HG02571 (cell line): ENCODE results near the gene REX1BD.

ENCODE experiments used
- ATAC-seq: cut with Tn5 transposase; IDR thresholded peaks from one replicate; pipeline ENCODE4 v1.9.1; 2021; ENCODE audit warnings: mild to moderate bottlenecking, moderate library complexity; ENCODE audit not compliant: unreplicated experiment

The REX1BD gene

GRCh38 chr19:18612051-18612771, 23.6 kb downstream of the REX1BD start:
- ATAC-seq = no peak

- ATAC-seq = no peak
These were observed 24.4 kb downstream of the REX1BD start, which contains the start of gene TMEM59L for GRCh38 chr19:18612772-18613588. TMEM59L (plus strand) TSS chr19:18612870; CDS start chr19:18612959, 89 bp downstream.

GRCh38 chr19:18613589-18614234, 25.1 kb downstream of the REX1BD start:
- ATAC-seq = no peak

GRCh38 chr19:18616023-18616422, 27.4 kb downstream of the REX1BD start:
- ATAC-seq = no peak

GRCh38 chr19:18617562-18617961, 29.0 kb downstream of the REX1BD start:
- ATAC-seq = no peak

GRCh38 chr19:18618236-18618635, 29.6 kb downstream of the REX1BD start:
- ATAC-seq = no peak

- no peak for ATAC-seq
These were observed 31.7 kb downstream of the REX1BD start for GRCh38 chr19:18620311-18620710.

GRCh38 chr19:18620902-18621301, 32.3 kb downstream of the REX1BD start:
- ATAC-seq = no peak

GRCh38 chr19:18626906-18627305, 38.3 kb downstream of the REX1BD start:
- no peak for ATAC-seq

- no peak for ATAC-seq
These were observed 40.8 kb downstream of the REX1BD start for GRCh38 chr19:18629166-18630088.

GRCh38 chr19:18633321-18633720, 44.7 kb downstream of the REX1BD start:
- no peak for ATAC-seq

GRCh38 chr19:18634612-18635297, 46.2 kb downstream of the REX1BD start:
- no peak for ATAC-seq

GRCh38 chr19:18635831-18636182, 47.2 kb downstream of the REX1BD start:
- no peak for ATAC-seq

GRCh38 chr19:18636183-18636968, 47.8 kb downstream of the REX1BD start:
- peak; percentile 86 for ATAC-seq

GRCh38 chr19:18636969-18637629, 48.5 kb downstream of the REX1BD start, which contains the start of gene KLHL26:
KLHL26 (plus strand) TSS chr19:18637028; CDS start chr19:18637055, 27 bp downstream.
- ATAC-seq = no peak

GRCh38 chr19:18637673-18638630, 49.4 kb downstream of the REX1BD start:
- ATAC-seq = no peak

GRCh38 chr19:18639706-18640243, 51.2 kb downstream of the REX1BD start:
- ATAC-seq = no peak
